ENCODE measurements around the gene FLRT2.

FLRT2 gene

DNA sequence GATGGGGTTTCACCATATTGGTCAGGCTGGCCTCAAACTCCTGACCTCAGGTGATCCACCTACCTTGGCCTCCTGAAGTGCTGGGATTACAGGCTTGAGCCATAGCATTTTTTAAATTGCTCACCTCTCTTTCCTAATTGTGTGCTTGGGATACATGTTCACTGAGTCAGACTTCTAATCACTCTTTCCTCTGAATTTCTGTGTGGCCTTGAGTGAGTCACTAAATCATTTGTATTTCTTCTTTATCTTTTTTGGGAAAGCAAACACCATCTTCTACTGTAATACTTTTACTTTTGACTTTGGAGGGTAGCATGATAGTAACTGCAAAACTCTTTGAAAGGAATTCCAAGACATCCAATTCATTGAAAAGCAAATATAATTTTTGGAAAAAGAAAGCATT, 60.8 kb downstream of the FLRT2 start:
- DNase-seq: no peak
- Histone ChIP-seq H3K4me3 (ENCODE audit: insufficient read depth, low read depth, low read length, poor library complexity, severe bottlenecking) (no peak overlapping the region), H3K27ac (ENCODE audit: insufficient read depth, low read length, poor library complexity, severe bottlenecking) (no peak overlapping the region), H3K9me3 (ENCODE audit: control insufficient read depth, low read length) (no peaks in the 10 kb centered on the region), H3K4me1 (ENCODE audit: control insufficient read depth, insufficient read depth, low read length, poor library complexity, severe bottlenecking) (no peaks in the 10 kb centered on the region), H3K36me3 (ENCODE audit: control insufficient read depth, insufficient read depth, low read length) (no peaks in the 10 kb centered on the region), H3K27me3 (replicated peaks; ENCODE audit: control insufficient read depth, insufficient read depth, low read length, poor library complexity, severe bottlenecking) (no peaks in the 10 kb centered on the region)

DNA sequence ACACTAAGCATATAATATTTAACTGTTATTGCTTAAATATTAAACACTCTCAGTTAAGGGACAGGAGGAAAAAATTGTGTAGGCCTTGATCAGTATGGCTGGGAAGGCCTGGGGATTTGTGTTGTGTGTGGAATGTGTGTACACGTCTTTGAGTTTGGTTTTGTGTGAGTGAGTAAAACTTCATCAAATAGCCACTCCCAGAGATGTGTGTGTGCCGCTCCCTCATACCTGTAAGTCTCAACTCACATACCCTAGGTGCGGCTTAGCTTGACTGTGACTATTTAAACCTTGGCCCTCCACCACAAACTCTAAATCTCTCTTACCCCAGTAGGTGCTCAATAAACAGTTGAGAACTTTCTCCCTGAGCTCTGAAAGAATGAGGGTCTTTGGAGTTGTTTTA, 64.3 kb downstream of the FLRT2 start:
- Histone ChIP-seq H3K4me1 (ENCODE audit: control insufficient read depth, insufficient read depth, low read length, poor library complexity, severe bottlenecking) (no peaks in the 10 kb centered on the region), H3K36me3 (ENCODE audit: control insufficient read depth, insufficient read depth, low read length) (no peaks in the 10 kb centered on the region), H3K9me3 (ENCODE audit: control insufficient read depth, low read length) (no peaks in the 10 kb centered on the region), H3K27me3 (replicated peaks; ENCODE audit: control insufficient read depth, insufficient read depth, low read length, poor library complexity, severe bottlenecking) (no peaks in the 10 kb centered on the region), H3K4me3 (ENCODE audit: insufficient read depth, low read depth, low read length, poor library complexity, severe bottlenecking) (no peak overlapping the region), H3K27ac (ENCODE audit: insufficient read depth, low read length, poor library complexity, severe bottlenecking) (no peak overlapping the region)
- DNase-seq: no peak

DNA sequence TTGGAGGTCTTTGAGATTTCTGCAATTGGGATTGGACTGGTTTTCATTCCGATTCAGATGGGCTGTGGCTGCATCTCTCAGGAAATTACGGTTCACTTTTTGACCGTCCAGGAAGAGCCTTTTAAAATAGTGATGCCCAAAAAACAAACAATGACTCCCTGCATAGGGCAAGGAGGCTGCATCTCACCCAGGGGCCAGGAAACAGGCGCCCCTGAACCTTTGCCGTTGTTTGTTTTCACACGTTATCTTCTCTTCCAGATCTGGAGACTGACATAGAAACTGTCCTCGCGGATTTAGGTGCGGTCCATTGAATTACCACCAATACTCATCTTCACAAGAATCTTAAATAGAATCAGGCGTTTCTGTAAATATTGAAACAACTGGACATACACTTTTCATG, 66.0 kb downstream of the FLRT2 start:
- Histone ChIP-seq H3K27me3 (replicated peaks; ENCODE audit: control insufficient read depth, insufficient read depth, low read length, poor library complexity, severe bottlenecking) (no peaks in the 10 kb centered on the region), H3K9me3 (ENCODE audit: control insufficient read depth, low read length) (no peaks in the 10 kb centered on the region), H3K36me3 (ENCODE audit: control insufficient read depth, insufficient read depth, low read length) (no peaks in the 10 kb centered on the region), H3K4me3 (ENCODE audit: insufficient read depth, low read depth, low read length, poor library complexity, severe bottlenecking) (no peak overlapping the region), H3K4me1 (ENCODE audit: control insufficient read depth, insufficient read depth, low read length, poor library complexity, severe bottlenecking) (no peaks in the 10 kb centered on the region), H3K27ac (ENCODE audit: insufficient read depth, low read length, poor library complexity, severe bottlenecking) (no peak overlapping the region)
- no peak for DNase-seq

DNA sequence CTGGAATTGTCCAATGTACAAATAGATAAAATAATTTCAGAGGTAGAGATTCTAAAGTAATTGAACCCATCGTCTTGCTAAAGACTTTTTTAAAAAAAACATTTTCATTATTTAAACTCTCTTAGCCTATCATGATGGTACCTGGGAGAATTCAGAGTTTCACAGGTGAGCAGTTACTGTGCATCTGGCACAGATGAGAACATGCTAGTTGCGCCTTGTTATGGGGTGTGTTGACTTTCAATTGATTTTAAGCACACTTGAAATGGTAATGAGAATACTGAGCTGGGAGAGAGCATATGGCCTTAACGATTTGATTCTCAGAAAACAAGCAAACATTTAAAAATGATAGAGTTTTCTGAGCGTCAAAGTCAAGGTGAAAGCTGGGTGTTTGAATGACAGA, 66.6 kb downstream of the FLRT2 start:
- Histone ChIP-seq H3K9me3 (ENCODE audit: control insufficient read depth, low read length) (no peaks in the 10 kb centered on the region), H3K4me1 (ENCODE audit: control insufficient read depth, insufficient read depth, low read length, poor library complexity, severe bottlenecking) (no peaks in the 10 kb centered on the region), H3K27me3 (replicated peaks; ENCODE audit: control insufficient read depth, insufficient read depth, low read length, poor library complexity, severe bottlenecking) (no peaks in the 10 kb centered on the region), H3K36me3 (ENCODE audit: control insufficient read depth, insufficient read depth, low read length) (no peaks in the 10 kb centered on the region), H3K27ac (ENCODE audit: insufficient read depth, low read length, poor library complexity, severe bottlenecking) (no peak overlapping the region), H3K4me3 (ENCODE audit: insufficient read depth, low read depth, low read length, poor library complexity, severe bottlenecking) (no peak overlapping the region)
- DNase-seq: no peak

DNA sequence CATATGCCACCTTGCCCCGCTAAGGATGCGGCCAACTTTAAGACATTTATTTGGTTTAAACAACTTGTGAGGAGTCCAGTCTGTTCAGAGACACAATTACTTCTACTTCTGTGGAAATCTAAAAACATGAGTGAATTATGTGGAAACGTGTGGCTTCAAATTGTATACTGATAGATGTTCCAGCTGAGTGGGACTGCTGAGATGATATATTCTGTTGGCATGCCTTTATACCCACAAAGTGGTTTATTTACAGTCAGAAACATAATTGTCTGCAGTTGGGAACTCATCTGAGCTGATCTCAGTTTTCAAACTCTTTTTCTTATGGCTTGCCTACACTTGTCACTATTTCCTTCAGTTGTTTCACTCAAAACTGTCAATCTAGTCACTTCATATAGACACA, 67.8 kb downstream of the FLRT2 start:
- H3K4me1 ChIP-seq (ENCODE audit: control insufficient read depth, insufficient read depth, low read length, poor library complexity, severe bottlenecking): no peaks in the 10 kb centered on the region
- H3K27ac ChIP-seq (ENCODE audit: insufficient read depth, low read length, poor library complexity, severe bottlenecking): no peak overlapping the region
- no peaks in the 10 kb centered on the region for H3K9me3 ChIP-seq (ENCODE audit: control insufficient read depth, low read length)
- no peak overlapping the region for H3K4me3 ChIP-seq (ENCODE audit: insufficient read depth, low read depth, low read length, poor library complexity, severe bottlenecking)
- no peaks in the 10 kb centered on the region for H3K36me3 ChIP-seq (ENCODE audit: control insufficient read depth, insufficient read depth, low read length)
- no peaks in the 10 kb centered on the region for H3K27me3 ChIP-seq (replicated peaks; ENCODE audit: control insufficient read depth, insufficient read depth, low read length, poor library complexity, severe bottlenecking)
- no peak for DNase-seq

DNA sequence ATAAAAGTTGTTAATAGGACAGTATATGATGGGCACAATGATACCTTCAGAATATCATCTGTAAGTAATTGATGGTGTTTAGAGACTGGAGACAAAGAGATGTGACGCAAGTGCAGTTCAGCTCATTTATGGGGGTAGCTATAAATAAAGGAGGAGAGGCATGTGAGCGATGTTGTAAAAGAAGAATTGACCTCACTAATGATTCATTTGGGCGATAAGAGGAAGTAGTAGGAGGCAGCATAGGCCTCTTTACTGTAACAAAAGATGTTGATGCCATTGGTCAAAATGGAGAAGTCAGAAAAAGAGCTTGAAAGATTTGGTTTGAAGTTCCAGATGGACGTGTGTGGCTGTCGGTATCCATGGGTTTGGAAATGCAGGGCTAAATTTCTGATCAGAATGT, 70.0 kb downstream of the FLRT2 start:
- DNase-seq: no peak
- Histone ChIP-seq H3K36me3 (ENCODE audit: control insufficient read depth, insufficient read depth, low read length) (no peaks in the 10 kb centered on the region), H3K27ac (ENCODE audit: insufficient read depth, low read length, poor library complexity, severe bottlenecking) (no peak overlapping the region), H3K4me1 (ENCODE audit: control insufficient read depth, insufficient read depth, low read length, poor library complexity, severe bottlenecking) (no peaks in the 10 kb centered on the region), H3K9me3 (ENCODE audit: control insufficient read depth, low read length) (no peaks in the 10 kb centered on the region), H3K27me3 (replicated peaks; ENCODE audit: control insufficient read depth, insufficient read depth, low read length, poor library complexity, severe bottlenecking) (no peaks in the 10 kb centered on the region), H3K4me3 (ENCODE audit: insufficient read depth, low read depth, low read length, poor library complexity, severe bottlenecking) (no peak overlapping the region)

DNA sequence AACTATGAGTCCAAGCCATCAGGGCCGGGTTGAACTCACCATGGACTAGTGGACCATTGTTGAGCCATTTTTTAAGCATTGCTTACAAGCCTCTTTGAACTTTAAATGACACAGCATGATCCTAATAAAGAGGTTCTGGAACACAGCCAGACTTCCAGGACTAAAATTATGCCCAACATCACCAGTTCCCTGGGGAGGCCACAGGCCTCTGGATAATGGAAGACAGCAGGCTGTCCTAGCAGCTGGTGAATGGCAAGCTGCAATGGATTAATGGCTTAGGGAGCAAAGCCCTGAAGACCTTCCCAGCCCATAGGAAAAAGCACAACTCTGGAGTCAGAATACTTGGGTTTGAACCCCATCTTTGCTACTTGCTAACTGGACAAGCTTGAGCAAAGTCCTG, 71.3 kb downstream of the FLRT2 start:
- H3K27me3 ChIP-seq (replicated peaks; ENCODE audit: control insufficient read depth, insufficient read depth, low read length, poor library complexity, severe bottlenecking): no peaks in the 10 kb centered on the region
- H3K4me1 ChIP-seq (ENCODE audit: control insufficient read depth, insufficient read depth, low read length, poor library complexity, severe bottlenecking): no peaks in the 10 kb centered on the region
- H3K4me3 ChIP-seq (ENCODE audit: insufficient read depth, low read depth, low read length, poor library complexity, severe bottlenecking): no peak overlapping the region
- DNase-seq: no peak
- H3K27ac ChIP-seq (ENCODE audit: insufficient read depth, low read length, poor library complexity, severe bottlenecking): no peak overlapping the region
- no peaks in the 10 kb centered on the region for H3K9me3 ChIP-seq (ENCODE audit: control insufficient read depth, low read length)
- H3K36me3 ChIP-seq (ENCODE audit: control insufficient read depth, insufficient read depth, low read length): no peaks in the 10 kb centered on the region

DNA sequence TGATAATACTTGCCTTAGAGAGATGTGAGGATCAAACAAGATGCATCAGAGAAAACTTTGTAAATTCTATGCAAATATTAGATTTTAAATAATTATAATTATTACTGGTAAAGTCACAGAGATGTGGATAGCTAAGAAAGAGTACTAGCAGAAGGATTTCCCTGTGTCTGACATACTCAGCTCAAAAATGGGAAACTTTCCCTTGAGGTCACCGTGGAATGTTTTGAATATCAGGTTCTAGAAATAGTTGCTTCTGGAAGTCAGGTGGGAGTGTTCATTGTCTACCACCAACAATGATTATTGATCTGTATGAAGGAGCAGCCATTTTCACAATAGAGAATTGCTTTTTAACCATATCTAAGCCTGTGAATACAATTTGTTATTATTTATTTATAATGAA, 71.7 kb downstream of the FLRT2 start:
- Histone ChIP-seq H3K9me3 (ENCODE audit: control insufficient read depth, low read length) (no peaks in the 10 kb centered on the region), H3K27ac (ENCODE audit: insufficient read depth, low read length, poor library complexity, severe bottlenecking) (no peak overlapping the region), H3K36me3 (ENCODE audit: control insufficient read depth, insufficient read depth, low read length) (no peaks in the 10 kb centered on the region), H3K27me3 (replicated peaks; ENCODE audit: control insufficient read depth, insufficient read depth, low read length, poor library complexity, severe bottlenecking) (no peaks in the 10 kb centered on the region), H3K4me1 (ENCODE audit: control insufficient read depth, insufficient read depth, low read length, poor library complexity, severe bottlenecking) (no peaks in the 10 kb centered on the region), H3K4me3 (ENCODE audit: insufficient read depth, low read depth, low read length, poor library complexity, severe bottlenecking) (no peak overlapping the region)
- DNase-seq: no peak

DNA sequence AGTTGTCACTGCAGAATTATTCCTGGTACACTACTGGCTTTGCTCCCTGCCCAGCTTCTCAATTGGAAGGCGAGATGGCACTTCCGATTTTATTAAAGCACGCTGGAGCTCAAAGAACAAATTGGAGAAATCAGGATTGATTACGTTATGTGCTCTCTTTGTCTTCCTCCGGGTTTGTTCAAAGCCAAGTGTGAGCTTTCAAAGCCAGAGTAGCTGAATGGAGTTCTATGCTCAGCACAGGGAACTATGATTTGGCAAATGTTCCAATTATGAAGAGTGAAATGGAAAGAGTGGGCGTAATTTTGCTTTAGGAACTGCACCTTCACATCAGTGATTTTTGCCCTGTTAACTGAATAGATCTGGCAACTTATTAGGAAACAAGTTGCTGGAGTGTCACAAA, 72.4 kb downstream of the FLRT2 start:
- H3K36me3 ChIP-seq (ENCODE audit: control insufficient read depth, insufficient read depth, low read length): no peaks in the 10 kb centered on the region
- H3K27ac ChIP-seq (ENCODE audit: insufficient read depth, low read length, poor library complexity, severe bottlenecking): no peak overlapping the region
- H3K9me3 ChIP-seq (ENCODE audit: control insufficient read depth, low read length): no peaks in the 10 kb centered on the region
- no peak overlapping the region for H3K4me3 ChIP-seq (ENCODE audit: insufficient read depth, low read depth, low read length, poor library complexity, severe bottlenecking)
- no peak for DNase-seq
- no peaks in the 10 kb centered on the region for H3K4me1 ChIP-seq (ENCODE audit: control insufficient read depth, insufficient read depth, low read length, poor library complexity, severe bottlenecking)
- H3K27me3 ChIP-seq (replicated peaks; ENCODE audit: control insufficient read depth, insufficient read depth, low read length, poor library complexity, severe bottlenecking): no peaks in the 10 kb centered on the region

DNA sequence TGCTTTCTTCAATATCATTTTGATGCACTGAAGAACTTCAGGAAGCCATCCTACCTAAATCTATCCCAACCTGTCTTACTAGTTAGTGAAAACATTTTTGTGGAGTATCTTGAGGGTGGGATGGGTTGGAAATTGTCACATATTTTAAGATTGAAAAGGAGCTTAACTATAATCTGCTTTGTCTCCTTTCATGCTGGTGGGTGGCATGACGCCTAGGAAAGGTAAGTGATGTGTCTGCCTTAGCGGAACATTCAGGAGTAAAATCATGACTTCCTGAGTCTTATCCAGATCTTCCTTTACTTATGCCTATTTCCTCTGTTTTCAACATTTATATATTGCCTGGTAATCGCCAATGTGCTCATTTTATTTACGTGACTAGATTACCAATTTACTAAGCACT, 74.1 kb downstream of the FLRT2 start:
- DNase-seq: no peak
- H3K27ac ChIP-seq (ENCODE audit: insufficient read depth, low read length, poor library complexity, severe bottlenecking): no peak overlapping the region
- no peaks in the 10 kb centered on the region for H3K9me3 ChIP-seq (ENCODE audit: control insufficient read depth, low read length)
- no peaks in the 10 kb centered on the region for H3K4me1 ChIP-seq (ENCODE audit: control insufficient read depth, insufficient read depth, low read length, poor library complexity, severe bottlenecking)
- H3K36me3 ChIP-seq (ENCODE audit: control insufficient read depth, insufficient read depth, low read length): no peaks in the 10 kb centered on the region
- no peak overlapping the region for H3K4me3 ChIP-seq (ENCODE audit: insufficient read depth, low read depth, low read length, poor library complexity, severe bottlenecking)
- no peaks in the 10 kb centered on the region for H3K27me3 ChIP-seq (replicated peaks; ENCODE audit: control insufficient read depth, insufficient read depth, low read length, poor library complexity, severe bottlenecking)

DNA sequence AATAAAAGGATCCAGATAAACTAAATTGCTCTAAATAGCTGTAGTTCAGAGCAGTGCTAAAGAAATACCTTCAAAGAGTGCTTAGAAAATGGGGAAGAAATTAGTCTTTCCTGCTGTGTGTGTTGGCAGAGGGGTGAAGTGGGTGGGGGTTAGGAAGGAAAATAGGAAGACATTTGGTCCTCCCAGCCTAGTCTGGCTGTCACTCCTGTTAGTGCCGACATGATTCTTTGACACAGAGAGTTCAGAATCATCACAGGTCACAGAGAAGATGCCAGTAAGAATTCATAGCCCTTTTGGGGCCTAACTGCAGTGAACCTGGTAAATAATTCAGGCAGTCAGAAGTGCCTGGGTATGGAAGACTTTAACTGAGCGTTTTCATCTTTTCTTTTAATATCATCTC, 74.8 kb downstream of the FLRT2 start:
- Histone ChIP-seq H3K27me3 (replicated peaks; ENCODE audit: control insufficient read depth, insufficient read depth, low read length, poor library complexity, severe bottlenecking) (no peaks in the 10 kb centered on the region), H3K4me1 (ENCODE audit: control insufficient read depth, insufficient read depth, low read length, poor library complexity, severe bottlenecking) (no peaks in the 10 kb centered on the region), H3K27ac (ENCODE audit: insufficient read depth, low read length, poor library complexity, severe bottlenecking) (no peak overlapping the region), H3K4me3 (ENCODE audit: insufficient read depth, low read depth, low read length, poor library complexity, severe bottlenecking) (no peak overlapping the region), H3K36me3 (ENCODE audit: control insufficient read depth, insufficient read depth, low read length) (no peaks in the 10 kb centered on the region), H3K9me3 (ENCODE audit: control insufficient read depth, low read length) (no peaks in the 10 kb centered on the region)
- DNase-seq: no peak
